ENCODE data around the gene FBXO7. TPM values are rescaled to one million over a fixed set of nuclear protein-coding genes. Genes with fewer than 3 reads are reported as not detected.
A peak's percentile ranks its signal among the peaks of the same experiment; 100 is the strongest.

Gene FBXO7
- total RNA-seq, 1 donor: 67.4 TPM

DNA sequence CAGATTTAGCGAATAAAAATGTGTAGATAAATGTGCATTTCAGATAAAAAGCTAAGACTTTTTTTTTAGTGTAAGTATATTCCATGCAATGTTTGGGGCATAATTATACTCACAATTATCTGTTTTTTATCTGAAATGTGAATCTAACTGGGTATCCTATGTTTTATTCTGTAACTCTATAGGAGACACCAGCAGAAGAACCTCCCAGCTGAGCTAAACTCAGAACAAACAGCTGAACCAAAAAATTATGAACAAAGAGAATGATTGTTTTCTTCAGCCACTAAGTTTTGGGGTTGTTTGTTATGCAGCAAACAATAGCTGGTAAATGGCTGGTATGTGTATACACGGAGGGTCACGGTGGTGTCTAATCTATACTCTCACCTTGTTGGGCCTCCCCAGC lies 42.9 kb downstream of the FBXO7 start:
- DNase-seq (ENCODE audit: low read depth): no peak
- TF ChIP-seq, protein P1, sequence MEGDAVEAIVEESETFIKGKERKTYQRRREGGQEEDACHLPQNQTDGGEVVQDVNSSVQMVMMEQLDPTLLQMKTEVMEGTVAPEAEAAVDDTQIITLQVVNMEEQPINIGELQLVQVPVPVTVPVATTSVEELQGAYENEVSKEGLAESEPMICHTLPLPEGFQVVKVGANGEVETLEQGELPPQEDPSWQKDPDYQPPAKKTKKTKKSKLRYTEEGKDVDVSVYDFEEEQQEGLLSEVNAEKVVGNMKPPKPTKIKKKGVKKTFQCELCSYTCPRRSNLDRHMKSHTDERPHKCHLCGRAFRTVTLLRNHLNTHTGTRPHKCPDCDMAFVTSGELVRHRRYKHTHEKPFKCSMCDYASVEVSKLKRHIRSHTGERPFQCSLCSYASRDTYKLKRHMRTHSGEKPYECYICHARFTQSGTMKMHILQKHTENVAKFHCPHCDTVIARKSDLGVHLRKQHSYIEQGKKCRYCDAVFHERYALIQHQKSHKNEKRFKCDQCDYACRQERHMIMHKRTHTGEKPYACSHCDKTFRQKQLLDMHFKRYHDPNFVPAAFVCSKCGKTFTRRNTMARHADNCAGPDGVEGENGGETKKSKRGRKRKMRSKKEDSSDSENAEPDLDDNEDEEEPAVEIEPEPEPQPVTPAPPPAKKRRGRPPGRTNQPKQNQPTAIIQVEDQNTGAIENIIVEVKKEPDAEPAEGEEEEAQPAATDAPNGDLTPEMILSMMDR (IDR thresholded peaks at IDR 0.05; ENCODE audit: insufficient read depth, low read length): no peak
- no peak overlapping the region for H3K4me3 ChIP-seq (ENCODE audit: low read depth, low read length)

DNA sequence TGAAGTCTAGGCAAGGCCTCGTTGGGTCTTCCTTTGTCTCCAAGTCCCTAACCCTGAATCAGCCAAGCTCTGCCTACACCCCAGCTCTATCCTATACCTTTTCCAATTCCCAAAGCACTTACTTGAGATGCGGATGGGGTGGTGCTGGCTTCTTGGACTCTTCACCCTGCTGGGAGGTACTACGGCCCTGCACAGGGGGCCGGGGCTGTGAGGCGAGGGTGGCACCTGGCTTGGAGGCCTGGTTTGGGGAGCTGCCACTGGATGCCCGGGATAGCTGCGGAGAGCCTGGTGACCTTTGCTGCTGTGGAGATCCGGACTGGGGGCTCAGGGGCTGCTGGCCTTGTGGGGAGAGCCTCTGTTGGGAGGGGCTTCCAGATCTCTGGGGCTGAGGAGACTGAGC lies 43.3 kb downstream of the FBXO7 start:
- no peak for DNase-seq (ENCODE audit: low read depth)
- TF ChIP-seq, protein P1 (IDR thresholded peaks at IDR 0.05; ENCODE audit: insufficient read depth, low read length): no peak
- no peak overlapping the region for H3K4me3 ChIP-seq (ENCODE audit: low read depth, low read length)

DNA sequence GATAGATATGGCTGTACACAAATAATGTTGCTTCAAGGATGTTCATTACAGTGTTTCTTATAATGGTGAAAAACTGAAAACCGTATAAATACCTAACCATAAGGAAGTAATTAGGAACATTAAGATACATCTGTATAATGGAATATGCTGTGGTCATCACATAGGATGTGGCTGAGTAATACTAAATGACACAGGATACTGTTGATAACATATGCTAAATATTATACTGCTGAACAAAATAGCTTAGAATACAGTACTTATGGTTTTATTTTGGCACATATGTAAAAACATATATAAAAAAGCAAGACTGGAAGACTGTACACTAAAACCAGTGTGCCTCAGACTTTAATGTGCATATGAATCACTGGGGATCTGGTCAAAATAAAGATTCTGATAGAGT lies 43.8 kb downstream of the FBXO7 start:
- no peak overlapping the region for H3K4me3 ChIP-seq (ENCODE audit: low read depth, low read length)
- DNase-seq (ENCODE audit: low read depth): no peak
- TF ChIP-seq, protein P1 (IDR thresholded peaks at IDR 0.05; ENCODE audit: insufficient read depth, low read length): no peak

DNA sequence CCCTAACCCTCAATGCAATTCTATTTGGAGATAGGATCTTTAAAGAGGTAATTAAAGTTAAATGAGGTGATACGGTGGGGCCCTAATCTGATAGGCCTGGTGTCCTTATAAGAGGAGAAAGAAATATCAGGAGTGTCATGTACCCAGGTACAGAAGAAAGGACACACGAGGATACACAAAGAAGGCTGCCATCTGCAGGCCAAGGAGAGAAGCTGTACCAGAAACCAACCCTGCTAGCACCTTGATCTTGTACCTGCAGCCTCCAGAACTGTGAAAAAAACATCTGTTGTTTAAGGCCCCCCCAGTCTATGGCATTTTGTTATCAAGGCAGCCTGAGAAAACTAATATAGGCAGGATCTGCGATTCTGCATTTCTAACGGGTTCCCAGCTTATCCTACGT lies 44.2 kb downstream of the FBXO7 start:
- TF ChIP-seq, protein P1 (IDR thresholded peaks at IDR 0.05; ENCODE audit: insufficient read depth, low read length): peak; percentile 18
- DNase-seq (ENCODE audit: low read depth): no peak
- no peak overlapping the region for H3K4me3 ChIP-seq (ENCODE audit: low read depth, low read length)

DNA sequence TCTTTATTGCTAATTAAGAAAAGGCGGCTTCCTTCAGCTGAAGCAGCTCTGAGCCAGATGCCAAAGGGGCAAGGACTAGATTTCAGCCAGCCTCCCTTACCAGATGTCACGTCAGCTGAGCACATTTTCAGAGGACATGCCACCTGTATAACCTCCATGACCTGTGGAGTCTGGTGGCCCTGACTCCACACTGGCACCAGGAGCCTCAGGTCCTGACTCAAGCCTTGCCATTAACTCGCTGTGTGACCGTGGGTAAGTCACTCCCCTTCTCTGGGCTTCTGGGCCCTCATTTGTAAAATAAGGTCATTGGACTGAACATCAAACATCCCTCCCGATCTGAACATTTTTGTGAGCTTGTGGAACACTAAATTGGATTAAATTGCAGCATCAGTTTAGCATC lies 46.0 kb downstream of the FBXO7 start:
- H3K4me3 ChIP-seq (ENCODE audit: low read depth, low read length): no peak overlapping the region
- TF ChIP-seq, protein P1 (IDR thresholded peaks at IDR 0.05; ENCODE audit: insufficient read depth, low read length): no peak
- no peak for DNase-seq (ENCODE audit: low read depth)

DNA sequence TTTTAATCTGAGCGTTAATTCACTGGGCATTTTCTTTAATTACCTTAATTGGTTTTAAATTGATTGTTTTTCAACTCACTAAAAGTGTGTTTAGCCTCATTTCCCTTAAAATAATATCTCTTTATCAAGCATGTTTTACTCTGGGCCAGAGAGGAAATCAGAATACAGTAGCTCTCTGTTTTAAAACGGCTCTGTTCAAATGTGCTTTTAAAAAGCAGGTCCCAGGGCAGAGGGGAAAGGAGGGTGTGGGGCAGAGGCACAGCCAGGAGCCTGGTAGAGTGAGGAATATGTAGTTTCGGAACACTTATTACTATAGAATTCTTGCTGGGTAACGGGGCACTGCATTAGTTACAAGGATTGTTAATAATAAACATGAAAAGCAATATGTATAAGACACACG lies 47.6 kb downstream of the FBXO7 start:
- DNase-seq (ENCODE audit: low read depth): no peak
- TF ChIP-seq, protein P1 (IDR thresholded peaks at IDR 0.05; ENCODE audit: insufficient read depth, low read length): no peak
- no peak overlapping the region for H3K4me3 ChIP-seq (ENCODE audit: low read depth, low read length)

DNA sequence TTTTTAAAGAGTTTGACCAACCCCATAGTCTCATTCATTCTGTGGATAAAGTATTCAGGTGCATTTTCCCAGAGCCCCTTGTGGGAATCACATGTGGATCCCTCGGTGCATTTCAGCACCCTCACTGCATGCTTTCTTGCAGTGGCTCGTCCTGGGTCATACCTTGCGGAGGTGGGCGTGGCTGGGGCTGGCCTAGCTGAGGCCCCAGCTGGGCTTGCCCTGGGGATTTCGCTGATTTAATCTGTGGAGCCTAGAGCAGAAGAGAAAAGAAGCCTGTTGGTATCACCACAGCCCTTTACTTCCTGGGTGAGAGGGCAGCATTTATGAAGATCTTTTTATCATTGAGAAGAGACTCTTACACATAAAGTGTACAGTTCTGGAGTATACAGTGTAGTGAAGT lies 53.1 kb downstream of the FBXO7 start:
- DNase-seq (ENCODE audit: low read depth): no peak
- TF ChIP-seq, protein P1 (IDR thresholded peaks at IDR 0.05; ENCODE audit: insufficient read depth, low read length): no peak
- H3K4me3 ChIP-seq (ENCODE audit: low read depth, low read length): no peak overlapping the region

Data from fibroblast of the aortic adventitia (primary cell).